Measurements from ENCODE around the gene SLC41A3.

- TF ChIP-seq CTCF (IDR thresholded peaks at IDR 0.05) (no peak), POLR2A (IDR thresholded peaks at IDR 0.05) (no peak)
These were observed 3.7 kb upstream of the SLC41A3 start for GRCh38 chr3:126087552-126088175.

All from heart left ventricle (tissue), 13 donors.